WERI-Rb-1 (cell line): ENCODE results near the gene ZRANB1.

Source experiments
- DNase-seq: peaks from one replicate; pipeline ENCODE4 v3.0.0-alpha.2; 2020
- H3K27ac ChIP-seq: fragments of 250-450 bp; sonication (Bioruptor Pico); 2 replicates; pipeline ENCODE4 v1.5.1; 2020; ENCODE audit warnings: mild to moderate bottlenecking, moderate library complexity
- H3K27me3 ChIP-seq: fragments of 250-450 bp; sonication (Bioruptor Pico); 2 replicates; pipeline ENCODE4 v1.5.1; 2021; ENCODE audit warnings: mild to moderate bottlenecking, low read depth, moderate library complexity; ENCODE audit not compliant: insufficient read depth, severe bottlenecking
- H3K36me3 ChIP-seq: fragments of 250-450 bp; sonication (Bioruptor Pico); 2 replicates; pipeline ENCODE4 v1.5.1; 2020; ENCODE audit warnings: mild to moderate bottlenecking, moderate library complexity
- H3K4me3 ChIP-seq: 2 replicates; pipeline ENCODE4 v1.5.1; 2011; ENCODE audit warnings: low read depth, mild to moderate bottlenecking, control low read depth, low read length
- H3K9me3 ChIP-seq: fragments of 250-450 bp; sonication (Bioruptor Pico); 2 replicates; pipeline ENCODE4 v1.5.1; 2021; ENCODE audit warnings: mild to moderate bottlenecking, moderate library complexity; ENCODE audit not compliant: severe bottlenecking
- CTCF ChIP-seq: IDR thresholded peaks from 2 replicates; pipeline ENCODE4 v1.5.1; 2011; ENCODE audit warnings: low read depth, mild to moderate bottlenecking, control low read depth, inconsistent platforms, low read length

ZRANB1 gene

DNA sequence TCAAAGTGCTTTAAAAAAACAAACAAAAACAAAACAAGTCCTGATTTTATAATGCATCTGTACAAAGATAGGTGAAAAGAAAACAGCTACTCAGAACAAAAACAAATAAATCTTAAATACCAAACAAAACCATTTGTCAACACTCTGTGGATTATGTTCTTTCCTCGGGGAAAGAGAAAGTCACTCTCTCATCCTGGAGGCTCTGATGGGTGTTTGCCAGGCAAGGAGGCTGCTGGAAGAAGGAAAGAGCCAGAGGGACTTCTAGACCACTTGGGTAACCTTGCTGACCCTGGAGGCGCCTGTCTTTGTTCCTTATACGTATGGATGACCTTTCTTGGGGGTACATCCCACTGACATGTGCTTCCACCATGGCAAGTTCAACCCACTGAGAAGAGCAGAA, 92.8 kb downstream of the ZRANB1 start:
- Histone ChIP-seq H3K9me3 (no peaks in the 10 kb centered on the region), H3K27ac (no peak overlapping the region), H3K4me3 (no peak overlapping the region), H3K36me3 (peaks cover 44% of the 10 kb centered on the region), H3K27me3 (no peaks in the 10 kb centered on the region)
- DNase-seq, result no peak
- TF ChIP-seq CTCF, result no peak

GRCh38 chr10:125035136-125035535, 93.2 kb downstream of the ZRANB1 start:
- no peak overlapping the region for H3K4me3 ChIP-seq
- no peak overlapping the region for H3K27ac ChIP-seq
- DNase-seq, result no peak
- H3K36me3 ChIP-seq, result peaks cover 44% of the 10 kb centered on the region
- no peaks in the 10 kb centered on the region for H3K9me3 ChIP-seq
- H3K27me3 ChIP-seq, result no peaks in the 10 kb centered on the region
- TF ChIP-seq CTCF, result no peak

DNA sequence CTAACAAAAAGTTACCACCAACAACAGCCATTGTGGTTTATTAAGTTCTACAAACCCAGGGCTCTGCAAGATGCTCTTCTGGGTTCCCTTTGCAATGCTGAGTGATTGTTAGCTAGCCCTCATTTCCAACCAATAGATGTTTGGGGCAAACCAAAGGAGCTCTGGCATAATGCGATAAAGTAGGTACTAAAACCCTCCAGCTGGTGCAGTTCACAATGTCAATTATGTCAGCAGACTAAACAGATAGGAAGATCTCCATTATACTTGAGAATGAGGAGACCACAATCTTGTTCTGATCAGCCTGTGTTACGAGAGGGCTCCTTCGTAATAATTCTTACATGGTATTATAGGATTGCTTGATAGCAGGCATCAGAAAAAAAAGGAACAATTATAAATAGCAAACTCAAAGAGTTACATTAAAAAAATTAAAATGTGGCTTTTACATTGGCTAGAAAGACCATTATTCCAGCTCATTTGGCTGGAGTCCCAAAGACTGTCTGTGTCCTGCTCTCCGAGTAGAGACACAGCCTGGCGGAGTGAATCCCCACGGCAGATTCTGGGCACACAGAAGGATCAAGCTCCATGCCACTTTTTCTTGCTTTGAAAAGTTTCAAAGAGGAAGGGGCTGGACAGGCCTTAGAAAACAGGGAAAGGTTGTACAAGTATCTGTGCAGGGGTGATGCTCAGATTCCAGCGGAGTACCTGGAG, 93.8 kb downstream of the ZRANB1 start:
- Histone ChIP-seq H3K9me3 (no peaks in the 10 kb centered on the region), H3K36me3 (peaks cover 39% of the 10 kb centered on the region), H3K4me3 (no peak overlapping the region), H3K27ac (peak overlapping the region; percentile 42), H3K27me3 (no peaks in the 10 kb centered on the region)
- DNase-seq, result no peak
- no peak for TF ChIP-seq CTCF

DNA sequence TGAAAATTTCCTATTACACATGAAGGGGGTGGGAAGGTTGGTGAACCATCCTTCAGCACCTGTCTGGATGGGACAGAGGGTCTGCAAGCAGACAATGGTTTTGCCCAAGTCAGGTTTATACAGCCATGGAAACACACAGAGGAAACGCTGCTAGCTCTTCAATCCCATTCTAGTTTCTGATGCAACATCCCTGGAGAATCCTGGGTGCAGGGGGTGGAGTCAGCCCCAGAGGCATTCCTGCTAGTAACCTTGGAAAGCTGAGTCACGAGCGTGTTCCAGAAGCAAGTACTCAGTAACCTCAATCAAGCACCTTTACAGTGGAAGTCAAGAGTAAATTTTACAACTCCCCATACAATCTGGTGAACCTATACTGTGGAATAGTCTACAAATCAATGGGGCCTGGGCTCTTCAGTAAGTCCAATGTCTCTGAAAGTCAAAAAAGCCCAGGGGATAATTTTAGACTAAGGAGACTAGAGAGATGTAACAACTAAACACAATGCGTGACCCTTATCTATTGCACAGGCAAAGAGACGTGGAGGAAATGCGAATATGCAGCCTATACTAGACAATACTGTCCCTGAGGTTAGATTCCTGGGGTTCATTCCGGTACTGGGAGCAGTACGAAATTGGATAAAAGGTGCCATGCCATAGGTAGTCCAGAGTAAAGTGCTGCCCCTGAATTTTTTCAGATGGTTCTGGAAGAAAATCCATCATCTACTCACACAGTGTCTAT, 95.4 kb downstream of the ZRANB1 start:
- peaks cover 38% of the 10 kb centered on the region for H3K36me3 ChIP-seq
- TF ChIP-seq CTCF, result no peak
- no peak for DNase-seq

More for the DNA sequence above, 95.4 kb downstream of the ZRANB1 start:
- H3K27me3 ChIP-seq, result no peaks in the 10 kb centered on the region
- H3K9me3 ChIP-seq, result no peaks in the 10 kb centered on the region
- H3K27ac ChIP-seq, result no peak overlapping the region
- no peak overlapping the region for H3K4me3 ChIP-seq
